BLaER1 treated with 17β-estradiol and CSF1 and Interleukin-3, amounts not matched to agents 10 nM and 100 nM (cell line): ENCODE measurements around the gene ABLIM2.
A peak's percentile ranks its signal among the peaks of the same experiment; 100 is the strongest.

Source experiments
- H3K27ac ChIP-seq, 11 experiments: shearing (Covaris generic); formaldehyde crosslinking; 2 replicates each; pipeline ENCODE4 v1.8.1; 2022
- H3K27me3 ChIP-seq, 11 experiments: shearing (Covaris generic); formaldehyde crosslinking; 2 replicates each; pipeline ENCODE4 v1.8.1; 2022
- H3K36me3 ChIP-seq, 11 experiments: shearing (Covaris generic); formaldehyde crosslinking; 2 replicates each; pipeline ENCODE4 v1.8.1; 2022
- H3K4me1 ChIP-seq, 10 experiments: shearing (Covaris generic); formaldehyde crosslinking; 2 replicates each; pipeline ENCODE4 v1.8.1; 2022
- H3K4me2 ChIP-seq, 11 experiments: shearing (Covaris generic); formaldehyde crosslinking; 2 replicates each; pipeline ENCODE4 v1.8.1; 2022
- H3K4me3 ChIP-seq, 10 experiments: shearing (Covaris generic); formaldehyde crosslinking; 2 replicates each; pipeline ENCODE4 v1.8.1; 2022
- H3K9ac ChIP-seq, 11 experiments: shearing (Covaris generic); formaldehyde crosslinking; 2 replicates each; pipeline ENCODE4 v1.8.1; 2022
- H3K9me3 ChIP-seq, 11 experiments: shearing (Covaris generic); formaldehyde crosslinking; replicated peaks in 1 of 11; 2 replicates each; pipeline ENCODE4 v1.8.1; 2022
- H4K20me1 ChIP-seq, 11 experiments: shearing (Covaris generic); formaldehyde crosslinking; 2 replicates each; pipeline ENCODE4 v1.8.1; 2022
- Cebpa-rat ChIP-seq, 11 experiments: shearing (Covaris generic); IDR thresholded peaks; 2 replicates each; pipeline ENCODE4 v1.8.1; 2022

The ABLIM2 gene

GRCh38 chr4:8181844-8182243 is 23.2 kb upstream of the ABLIM2 start:
- no peak for TF ChIP-seq Cebpa-rat (IDR thresholded peaks at IDR 0.05)

GRCh38 chr4:8181119-8181518 is 22.5 kb upstream of the ABLIM2 start:
- no peak overlapping the region for H3K4me2 ChIP-seq
- H3K27me3 ChIP-seq = no peaks in the 10 kb centered on the region
- no peaks in the 10 kb centered on the region for H4K20me1 ChIP-seq
- no peak for TF ChIP-seq Cebpa-rat (IDR thresholded peaks at IDR 0.05)
- H3K4me3 ChIP-seq = no peak overlapping the region
- H3K4me1 ChIP-seq = peaks cover 23 to 40% (median 33%) of the 10 kb centered on the region in 10 experiments
- no peak overlapping the region for H3K9ac ChIP-seq
- no peaks in the 10 kb centered on the region for H3K36me3 ChIP-seq
- H3K9me3 ChIP-seq = no peaks in the 10 kb centered on the region
- no peak overlapping the region for H3K27ac ChIP-seq

More at GRCh38 chr4:8181844-8182243, 23.2 kb upstream of the ABLIM2 start:
- Histone ChIP-seq H3K9ac (peak overlapping the region in 2 of 11 experiments; percentile 22 to 29; a peak in 1 of 22 replicates), H3K27me3 (no peaks in the 10 kb centered on the region), H4K20me1 (no peaks in the 10 kb centered on the region), H3K4me2 (no peak overlapping the region), H3K4me1 (peaks cover 30 to 40% (median 36%) of the 10 kb centered on the region in 10 experiments), H3K27ac (no peak overlapping the region; a peak in 1 of 22 replicates), H3K36me3 (no peaks in the 10 kb centered on the region), H3K9me3 (no peaks in the 10 kb centered on the region), H3K4me3 (no peak overlapping the region)

- Histone ChIP-seq H3K4me1 (peaks cover 16 to 40% (median 27%) of the 10 kb centered on the region in 10 experiments), H3K36me3 (no peaks in the 10 kb centered on the region), H3K9me3 (no peaks in the 10 kb centered on the region), H4K20me1 (no peaks in the 10 kb centered on the region), H3K27ac (no peak overlapping the region), H3K9ac (no peak overlapping the region), H3K4me3 (no peak overlapping the region), H3K27me3 (no peaks in the 10 kb centered on the region), H3K4me2 (no peak overlapping the region)
- TF ChIP-seq Cebpa-rat (IDR thresholded peaks at IDR 0.05) = no peak
Observed at GRCh38 chr4:8180310-8181093, 21.9 kb upstream of the ABLIM2 start.

GRCh38 chr4:8179771-8180170 is 21.2 kb upstream of the ABLIM2 start:
- Histone ChIP-seq H3K4me1 (peaks cover 9 to 32% (median 20%) of the 10 kb centered on the region in 10 experiments), H4K20me1 (no peaks in the 10 kb centered on the region), H3K4me2 (no peak overlapping the region), H3K27me3 (no peaks in the 10 kb centered on the region), H3K9me3 (no peaks in the 10 kb centered on the region), H3K27ac (no peak overlapping the region), H3K36me3 (no peaks in the 10 kb centered on the region), H3K4me3 (no peak overlapping the region), H3K9ac (0 out of 22 replicates have a peak overlapping the region, but pooled peaks of 1 of the 11 experiments have one; percentile 25)
- TF ChIP-seq Cebpa-rat (IDR thresholded peaks at IDR 0.05) = no peak

GRCh38 chr4:8179074-8179473 is 20.5 kb upstream of the ABLIM2 start:
- no peaks in the 10 kb centered on the region for H3K36me3 ChIP-seq
- H4K20me1 ChIP-seq = no peaks in the 10 kb centered on the region
- H3K9ac ChIP-seq = no peak overlapping the region
- H3K27ac ChIP-seq = no peak overlapping the region
- H3K4me2 ChIP-seq = no peak overlapping the region
- peaks cover 11 to 30% (median 20%) of the 10 kb centered on the region in 10 experiments for H3K4me1 ChIP-seq
- no peak overlapping the region for H3K4me3 ChIP-seq
- H3K27me3 ChIP-seq = no peaks in the 10 kb centered on the region
- TF ChIP-seq Cebpa-rat (IDR thresholded peaks at IDR 0.05) = no peak
- no peaks in the 10 kb centered on the region for H3K9me3 ChIP-seq

- Histone ChIP-seq H3K27ac (no peak overlapping the region), H3K4me1 (peaks cover 18 to 38% (median 23%) of the 10 kb centered on the region in 10 experiments), H3K4me2 (peak overlapping the region in 2 of 11 experiments; percentile 15 to 40; a peak in 1 of 22 replicates), H3K27me3 (no peaks in the 10 kb centered on the region), H3K9ac (no peak overlapping the region), H3K4me3 (no peak overlapping the region), H3K9me3 (no peaks in the 10 kb centered on the region), H4K20me1 (no peaks in the 10 kb centered on the region; a peak in 1 of 22 replicates), H3K36me3 (no peaks in the 10 kb centered on the region)
- TF ChIP-seq Cebpa-rat (IDR thresholded peaks at IDR 0.05) = no peak
Observed at GRCh38 chr4:8177956-8178355, 19.3 kb upstream of the ABLIM2 start.

- no peak overlapping the region for H3K27ac ChIP-seq
- H3K4me2 ChIP-seq = peak overlapping the region in 4 of 11 experiments; percentile 6 to 40 (median 24); a peak in 4 of 22 replicates
- H3K9me3 ChIP-seq = no peaks in the 10 kb centered on the region
- H3K36me3 ChIP-seq = no peaks in the 10 kb centered on the region
- H3K4me3 ChIP-seq = no peak overlapping the region
- H3K27me3 ChIP-seq = no peaks in the 10 kb centered on the region; a peak in 1 of 22 replicates
- peaks cover 19 to 41% (median 25%) of the 10 kb centered on the region in 10 experiments for H3K4me1 ChIP-seq
- 0 out of 22 replicates have a peak overlapping the region, but pooled peaks of 1 of the 11 experiments have one; percentile 45 for H3K9ac ChIP-seq
- TF ChIP-seq Cebpa-rat (IDR thresholded peaks at IDR 0.05) = no peak
- no peaks in the 10 kb centered on the region; a peak in 1 of 22 replicates for H4K20me1 ChIP-seq
Observed at GRCh38 chr4:8177552-8177951, 18.9 kb upstream of the ABLIM2 start.

GRCh38 chr4:8176547-8177399 is 18.2 kb upstream of the ABLIM2 start:
- Histone ChIP-seq H3K27ac (no peak overlapping the region), H3K27me3 (no peaks in the 10 kb centered on the region; a peak in 1 of 22 replicates), H3K4me3 (no peak overlapping the region), H3K9ac (0 out of 22 replicates have a peak overlapping the region, but pooled peaks of 1 of the 11 experiments have one; percentile 45), H3K4me1 (peaks cover 26 to 49% (median 32%) of the 10 kb centered on the region in 10 experiments), H3K9me3 (no peaks in the 10 kb centered on the region), H3K4me2 (peak overlapping the region; percentile 6 to 50 (median 26); a peak in 12 of 22 replicates), H4K20me1 (no peaks in the 10 kb centered on the region; a peak in 1 of 22 replicates), H3K36me3 (no peaks in the 10 kb centered on the region)
- no peak for TF ChIP-seq Cebpa-rat (IDR thresholded peaks at IDR 0.05)

- no peak overlapping the region for H3K27ac ChIP-seq
- no peak for TF ChIP-seq Cebpa-rat (IDR thresholded peaks at IDR 0.05)
- no peak overlapping the region for H3K4me2 ChIP-seq
- no peaks in the 10 kb centered on the region for H3K36me3 ChIP-seq
- no peaks in the 10 kb centered on the region; a peak in 1 of 22 replicates for H3K27me3 ChIP-seq
- no peak overlapping the region for H3K4me3 ChIP-seq
- no peaks in the 10 kb centered on the region for H3K9me3 ChIP-seq
- H3K9ac ChIP-seq = peak overlapping the region in 1 of 11 experiments; percentile 15; a peak in 1 of 22 replicates
- no peaks in the 10 kb centered on the region; a peak in 1 of 22 replicates for H4K20me1 ChIP-seq
- peaks cover 31 to 51% (median 39%) of the 10 kb centered on the region in 10 experiments for H3K4me1 ChIP-seq
Observed at GRCh38 chr4:8175686-8176085, 17.1 kb upstream of the ABLIM2 start.
